GM19328 (cell line): Measurements from ENCODE around the gene CREBBP.

Source experiments
- ATAC-seq: cut with Tn5 transposase; IDR thresholded peaks from one replicate; pipeline ENCODE4 v1.9.1; 2021; ENCODE audit warnings: mild to moderate bottlenecking, moderate library complexity; ENCODE audit not compliant: unreplicated experiment

The CREBBP gene

DNA sequence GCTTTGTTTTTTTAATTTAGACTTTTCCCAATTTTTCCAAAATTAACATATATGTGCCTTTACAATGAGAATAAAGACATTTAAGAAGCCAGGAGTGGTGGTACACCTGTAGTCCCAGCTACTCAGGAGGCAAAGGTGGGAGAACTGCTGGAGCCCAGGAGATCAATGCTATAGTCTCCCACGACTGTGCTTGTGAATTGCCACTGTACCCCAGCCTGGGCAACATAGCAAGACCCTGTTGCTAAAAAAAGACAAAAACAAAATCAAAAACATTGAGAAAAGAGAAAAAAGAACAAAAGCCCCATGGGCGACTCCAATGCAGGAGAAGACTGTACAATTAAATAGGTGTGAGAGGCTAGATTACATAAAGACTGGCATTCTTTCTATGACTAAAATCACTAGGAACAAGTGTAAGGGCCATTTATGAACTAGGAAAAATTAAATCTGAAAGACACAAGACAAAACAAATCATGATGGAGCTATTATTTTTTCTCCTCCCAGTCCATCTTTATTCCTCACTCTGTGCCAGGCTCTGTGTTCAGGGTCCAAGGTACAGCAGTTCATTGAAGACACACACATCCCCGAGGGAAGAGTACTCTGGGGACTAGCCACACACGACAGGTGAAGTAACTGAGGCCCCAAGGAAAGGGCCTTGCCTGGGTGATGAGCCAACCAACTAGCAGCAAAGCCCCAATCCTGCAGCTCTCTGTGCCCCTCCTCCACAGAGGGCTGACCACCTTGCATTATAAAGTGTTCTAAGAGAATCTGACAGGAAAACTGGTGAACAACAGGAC, 79.8 kb downstream of the CREBBP start:
- no peak for ATAC-seq

DNA sequence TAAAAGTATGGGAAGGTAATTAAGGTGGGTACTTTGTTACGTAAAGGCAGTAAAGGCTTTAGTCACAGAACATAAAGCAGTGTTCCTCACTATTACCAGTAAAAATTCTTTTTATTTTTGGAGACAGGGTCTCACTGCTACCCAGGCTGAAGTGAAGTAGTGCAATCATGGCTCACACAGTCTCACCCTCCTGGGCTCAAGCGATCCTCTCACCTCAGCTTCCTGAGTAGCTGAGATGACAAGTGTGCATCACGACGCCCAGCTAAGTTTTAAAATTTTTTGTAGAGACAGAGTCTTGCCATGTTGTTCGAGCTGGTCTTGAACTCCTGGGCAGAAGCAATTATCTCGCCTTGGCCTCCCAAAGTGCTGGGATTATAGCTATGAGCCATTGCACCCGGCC, 80.5 kb downstream of the CREBBP start:
- no peak for ATAC-seq

DNA sequence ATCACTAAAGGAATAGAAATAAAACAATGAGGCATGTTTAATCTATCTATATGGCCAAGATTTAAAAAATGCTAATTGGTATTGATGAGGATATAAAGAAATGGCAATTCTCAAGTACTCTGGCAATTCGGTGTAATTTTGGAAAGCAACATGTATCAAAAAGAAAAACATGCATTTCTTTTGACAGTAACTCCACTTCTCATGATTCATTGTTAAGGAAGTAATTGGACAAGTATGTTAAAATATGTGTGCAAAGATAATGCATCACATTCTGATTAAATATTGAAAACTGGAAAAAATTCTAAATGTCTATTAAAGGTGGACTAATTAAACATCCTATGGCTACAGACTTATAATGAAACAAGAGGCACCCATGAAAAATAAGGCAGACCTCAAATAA, 81.2 kb downstream of the CREBBP start:
- ATAC-seq: no peak

DNA sequence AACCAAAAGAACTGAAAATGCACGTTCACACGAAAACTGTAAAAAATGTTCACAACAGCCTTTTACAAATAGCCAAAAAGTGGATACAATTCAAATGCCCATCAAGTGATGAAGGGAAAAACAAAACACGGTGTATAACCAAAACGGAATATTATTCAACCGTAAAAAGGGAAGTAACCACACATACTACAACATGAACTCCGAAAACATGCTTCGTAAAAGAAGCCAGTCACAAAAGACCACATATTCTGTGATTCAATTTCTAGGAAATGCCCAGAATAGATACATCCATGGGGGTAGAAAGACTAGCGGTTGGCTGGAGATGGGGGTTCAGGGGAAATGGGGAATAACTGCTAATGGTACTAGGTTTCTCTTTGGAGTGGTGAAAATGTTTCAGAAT, 81.7 kb downstream of the CREBBP start:
- no peak for ATAC-seq

DNA sequence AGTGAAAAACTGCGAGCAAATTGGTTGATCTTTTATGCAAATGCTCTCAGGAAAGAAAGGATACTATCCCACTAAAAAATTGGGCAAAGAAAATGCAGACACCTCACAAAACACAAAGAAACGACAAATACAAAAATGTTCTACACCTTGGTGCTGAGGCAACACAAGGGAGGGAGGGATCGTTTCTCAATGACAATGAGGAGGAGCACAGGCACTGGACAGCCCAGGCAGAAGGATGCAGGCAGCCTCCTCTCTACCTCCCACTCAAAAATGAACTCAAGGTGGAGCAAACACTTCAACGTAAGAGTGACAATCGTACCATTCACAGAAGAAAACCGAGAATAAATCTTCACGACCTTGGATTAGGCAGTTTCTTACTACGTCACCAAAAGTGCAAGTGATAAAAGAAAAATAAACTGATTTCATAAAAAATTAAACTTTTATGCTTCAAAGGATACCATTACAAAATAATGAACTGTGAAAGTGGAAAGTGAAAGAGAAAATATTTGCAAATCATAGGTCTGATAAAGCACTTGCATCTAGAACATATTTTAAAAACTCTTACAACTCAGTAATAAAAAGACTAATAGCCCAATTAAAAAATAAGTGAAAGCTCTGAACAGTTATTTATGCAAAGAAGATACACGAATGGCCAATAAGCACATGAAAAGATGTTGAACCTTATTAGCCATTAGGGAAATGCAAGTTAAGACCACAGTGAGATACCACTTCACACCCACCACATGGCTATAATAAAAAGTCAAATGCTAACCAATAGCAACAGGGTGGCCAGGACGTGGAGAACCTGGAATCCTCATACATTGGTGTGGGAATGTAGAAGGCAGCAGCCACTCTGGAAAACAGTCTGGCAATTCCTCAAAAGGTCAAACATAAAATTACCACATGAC, 82.4 kb downstream of the CREBBP start:
- no peak for ATAC-seq

DNA sequence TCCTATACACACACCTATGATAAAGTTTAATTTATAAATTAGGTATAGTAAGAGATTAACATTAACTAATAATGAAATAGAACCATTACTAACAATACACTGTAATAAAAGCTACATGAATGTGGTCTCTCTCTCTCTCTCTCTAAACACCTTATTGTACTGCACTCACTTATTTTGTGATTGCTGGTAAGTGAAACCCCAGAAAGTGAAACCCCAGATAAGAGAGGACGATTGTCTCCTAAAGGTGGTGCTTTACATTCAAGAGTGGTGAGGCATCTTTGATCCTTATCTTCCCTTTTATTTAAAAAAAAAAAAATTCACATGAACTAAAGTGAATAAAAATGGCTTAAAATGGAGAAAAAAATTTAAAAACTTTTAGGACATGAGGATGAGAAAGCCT, 83.0 kb downstream of the CREBBP start:
- ATAC-seq: no peak

DNA sequence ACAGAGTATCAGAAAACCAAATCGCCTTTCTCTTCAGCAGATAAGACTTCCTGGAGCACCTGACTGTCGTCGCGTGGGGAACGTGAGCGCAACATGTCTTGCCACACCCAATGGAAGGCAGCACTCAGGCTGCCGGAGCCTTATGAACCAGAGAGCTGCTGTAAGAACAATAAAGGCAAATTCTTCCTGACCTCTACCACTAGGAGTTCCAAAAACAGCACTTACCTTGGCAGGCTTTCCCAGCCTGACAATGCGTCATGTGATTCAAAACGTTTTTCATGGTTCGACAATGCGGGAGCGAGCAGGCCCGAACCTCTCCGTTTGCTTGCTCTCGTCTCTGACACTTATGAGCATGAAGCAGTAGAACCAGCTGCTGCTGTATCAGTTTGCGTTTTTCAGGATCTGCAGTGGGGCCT, 87.3 kb downstream of the CREBBP start:
- ATAC-seq: no peak

DNA sequence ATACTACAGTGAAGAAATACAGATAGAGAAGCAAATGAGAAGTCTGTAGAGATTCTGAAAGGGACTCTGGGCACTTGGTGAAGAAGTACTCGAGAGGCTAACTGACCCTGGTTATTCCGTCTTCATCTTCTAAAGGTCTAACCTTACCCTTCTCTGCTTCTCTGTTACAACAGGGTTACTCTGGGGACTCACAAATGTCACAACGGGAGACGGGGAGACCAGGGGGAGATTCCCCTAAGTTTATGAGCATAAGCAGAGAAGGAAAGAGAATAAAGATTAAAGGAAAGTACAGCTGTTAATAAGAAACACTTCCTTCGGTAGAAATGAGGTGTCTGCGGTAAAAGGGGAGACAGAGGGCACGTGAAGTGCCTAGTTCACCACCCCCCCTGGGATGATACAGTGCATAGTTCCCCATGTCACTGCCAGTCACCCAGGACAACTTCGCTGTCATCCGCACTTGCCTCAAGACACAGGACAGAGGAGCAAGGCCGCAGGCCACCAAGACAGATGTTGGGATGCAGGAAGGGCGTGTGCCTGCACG, 88.0 kb downstream of the CREBBP start:
- ATAC-seq: no peak

DNA sequence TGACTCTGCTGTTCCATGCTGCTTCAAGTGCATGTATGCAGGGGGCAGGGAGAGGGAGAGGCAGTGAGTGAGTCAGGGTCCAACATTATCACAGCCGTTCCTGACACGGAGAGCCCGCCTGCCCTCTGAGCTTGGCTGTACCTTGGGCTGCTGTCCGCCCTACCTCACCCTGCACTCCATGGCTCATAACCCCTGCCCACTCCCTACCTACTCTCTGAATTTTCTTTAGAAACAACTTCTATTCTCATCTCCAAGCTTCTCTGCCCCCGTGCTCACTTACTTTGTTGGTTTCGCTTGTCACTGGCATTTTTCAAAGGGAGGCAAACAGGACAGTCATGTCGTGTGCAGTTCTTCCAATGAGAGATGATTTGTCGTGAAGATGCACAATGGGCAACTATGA, 88.8 kb downstream of the CREBBP start:
- ATAC-seq: no peak

DNA sequence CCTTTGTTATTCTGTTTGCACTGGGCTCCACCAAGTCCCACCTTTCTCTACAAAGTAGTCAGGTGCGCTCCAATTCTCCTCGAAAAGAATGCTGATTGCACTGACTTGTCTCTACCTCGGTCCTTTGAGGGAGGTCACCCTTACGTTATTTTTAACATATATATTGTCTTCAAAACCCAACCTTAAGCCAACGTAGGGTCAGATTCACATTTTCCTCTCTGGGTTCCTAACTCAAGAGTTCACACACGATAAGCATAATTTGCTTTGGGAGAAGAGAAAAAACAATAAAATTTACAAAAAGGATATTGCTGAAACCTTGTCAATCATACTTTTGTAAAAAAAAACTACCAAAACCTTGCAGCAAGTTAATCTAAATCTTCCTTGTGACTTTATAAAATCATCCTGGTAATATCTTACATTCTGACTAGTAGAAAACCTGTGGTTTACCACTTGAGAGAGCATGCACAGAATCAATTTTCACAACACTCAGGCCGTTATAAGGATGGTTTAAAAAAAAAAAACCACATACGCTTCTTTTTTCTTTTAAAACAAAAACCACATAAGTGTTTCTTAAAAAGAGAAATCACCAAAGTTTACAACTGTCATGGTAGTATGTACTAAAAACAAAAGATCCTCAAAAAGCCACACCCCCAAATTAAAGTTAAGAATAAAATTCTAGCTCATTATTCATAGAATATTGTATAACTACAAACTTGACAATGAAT, 91.0 kb downstream of the CREBBP start:
- ATAC-seq: no peak

DNA sequence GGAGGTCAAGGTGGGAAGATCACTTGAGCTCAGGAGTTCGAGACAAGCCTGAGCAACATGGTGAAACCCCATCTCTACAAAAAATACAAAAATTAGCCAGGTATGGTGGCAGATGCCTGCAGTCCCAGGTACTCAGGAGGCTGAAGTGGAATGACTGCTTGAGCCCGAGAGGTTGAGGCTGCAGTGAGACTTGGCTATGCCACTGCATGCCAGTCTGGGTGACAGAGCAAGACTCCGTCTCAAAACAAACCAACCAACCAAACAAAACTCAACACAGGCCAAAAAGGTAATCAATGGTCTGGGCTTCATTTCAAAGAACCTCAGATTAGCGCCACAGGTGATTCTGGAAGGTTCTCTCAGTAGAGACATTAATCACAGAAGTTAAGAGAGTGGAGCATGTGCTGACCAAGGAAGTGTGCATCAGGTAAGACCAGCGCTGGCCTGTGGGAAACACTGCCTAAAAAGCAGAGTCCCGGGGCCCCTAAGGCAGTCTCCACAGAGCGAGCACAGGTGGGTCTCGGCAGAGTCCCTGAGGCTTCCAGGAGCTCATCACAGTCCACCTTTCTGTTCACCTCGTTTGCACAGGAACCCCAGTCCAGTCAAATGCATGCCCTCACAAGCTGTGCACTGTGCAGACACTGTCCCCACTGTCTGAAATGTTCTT, 91.7 kb downstream of the CREBBP start:
- ATAC-seq: no peak

DNA sequence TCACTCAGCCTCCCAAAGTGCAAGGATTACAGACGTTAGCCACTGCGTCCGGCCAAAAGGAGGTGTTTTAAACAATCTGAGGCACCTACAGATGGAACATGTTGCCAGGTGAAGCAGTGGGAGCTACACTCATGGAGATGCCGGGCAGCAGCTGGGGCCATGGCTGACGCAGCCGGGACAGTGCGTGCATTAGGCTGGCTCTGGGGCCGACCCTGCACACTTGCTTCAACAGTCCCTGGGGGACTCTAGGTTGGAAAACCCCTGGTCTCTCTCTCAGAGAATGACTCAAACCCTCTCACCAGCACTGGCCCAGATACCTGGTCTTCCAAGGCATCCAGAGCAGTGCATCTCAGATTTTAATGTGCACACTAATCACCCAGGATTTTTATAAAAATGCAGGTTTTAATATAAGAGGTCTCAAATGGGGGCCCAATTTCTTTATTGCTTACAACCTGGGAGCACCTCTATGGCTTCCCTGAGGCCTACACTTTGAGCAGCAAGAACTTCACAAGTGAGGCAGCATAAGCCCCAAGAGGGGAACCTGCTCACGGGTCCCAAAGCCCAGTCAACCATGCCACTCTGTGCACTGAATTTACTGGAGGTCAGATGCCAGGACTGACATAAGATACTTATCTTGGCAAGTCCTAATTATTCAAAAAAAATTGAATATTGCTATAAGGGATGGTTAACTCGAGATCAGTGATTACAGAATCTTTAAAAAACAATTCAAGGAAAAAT, 92.4 kb downstream of the CREBBP start:
- no peak for ATAC-seq

DNA sequence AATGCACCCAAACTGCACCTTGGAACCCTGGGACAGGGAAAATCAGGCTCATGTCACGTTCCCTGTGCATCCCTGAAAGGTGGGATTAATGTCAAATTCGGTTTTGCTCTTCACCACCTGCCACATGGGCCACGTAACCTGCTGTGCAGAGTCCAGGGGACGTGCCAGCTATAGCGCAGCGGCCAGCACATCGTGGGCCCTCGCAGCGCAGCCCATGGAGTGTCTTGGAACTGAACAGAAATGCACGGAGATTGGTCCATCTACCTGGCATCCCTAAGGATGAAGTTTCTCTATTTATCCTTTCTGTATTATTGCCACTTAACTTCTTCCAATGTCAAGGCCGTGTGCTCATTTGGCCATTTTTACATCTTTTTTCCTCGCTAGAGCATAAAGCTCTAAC, 95.1 kb downstream of the CREBBP start:
- ATAC-seq: no peak

DNA sequence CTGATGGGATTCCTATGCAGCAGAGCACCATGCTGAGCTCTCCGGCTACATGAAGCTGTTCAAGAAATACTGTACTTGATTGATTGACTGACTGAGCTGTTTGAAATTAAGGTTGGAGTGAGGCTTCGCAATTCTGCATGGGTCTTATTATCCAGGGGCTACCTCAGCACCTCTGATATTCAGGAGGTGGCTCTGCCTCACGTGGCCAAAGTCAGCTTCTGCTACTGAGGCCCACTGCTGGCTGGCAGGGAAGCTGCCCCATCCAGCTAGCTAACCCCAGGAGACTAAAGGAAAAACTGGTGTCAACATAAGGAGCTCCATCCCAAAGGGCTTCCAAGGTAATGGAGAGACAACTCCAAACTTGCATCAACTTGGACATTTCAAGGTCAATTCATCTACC, 97.0 kb downstream of the CREBBP start:
- ATAC-seq: no peak

DNA sequence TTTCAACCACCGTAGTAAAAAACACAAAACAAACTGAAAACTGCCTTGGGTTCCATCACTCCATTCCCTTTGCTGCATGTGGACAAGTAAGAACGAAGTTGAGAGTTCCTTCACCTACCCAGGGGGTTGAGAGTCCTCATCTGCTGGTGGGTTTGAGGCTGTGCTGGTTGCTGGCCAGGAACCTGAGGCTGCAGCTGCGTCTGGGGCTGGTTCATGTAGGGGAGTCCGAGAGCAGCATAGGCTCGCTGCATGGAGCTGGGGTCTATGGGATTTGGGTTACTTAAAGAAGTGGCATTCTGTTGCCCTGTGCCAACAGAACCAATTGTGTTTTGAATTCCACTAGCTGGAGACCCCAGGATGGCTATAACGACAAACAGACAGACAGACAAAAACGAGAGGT, 97.9 kb downstream of the CREBBP start:
- no peak for ATAC-seq

DNA sequence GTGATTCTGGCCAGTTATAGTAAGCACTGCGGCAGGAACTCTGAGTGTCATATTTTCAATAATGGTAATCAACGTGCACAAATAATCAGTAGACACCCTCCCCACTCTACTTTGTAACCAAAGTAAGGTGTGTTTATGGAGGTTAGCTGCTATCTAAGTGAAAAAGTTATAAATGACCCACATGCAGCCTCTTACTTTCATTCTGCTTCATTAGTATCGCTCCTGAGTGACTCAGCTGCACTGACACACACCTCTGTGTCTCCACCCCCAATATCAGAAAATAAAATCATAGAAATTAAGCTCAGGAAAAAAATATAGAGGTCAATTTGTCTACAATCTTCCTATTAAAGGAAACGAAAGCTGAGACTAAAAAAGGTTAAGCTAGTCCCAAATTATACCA, 99.1 kb downstream of the CREBBP start:
- no peak for ATAC-seq

DNA sequence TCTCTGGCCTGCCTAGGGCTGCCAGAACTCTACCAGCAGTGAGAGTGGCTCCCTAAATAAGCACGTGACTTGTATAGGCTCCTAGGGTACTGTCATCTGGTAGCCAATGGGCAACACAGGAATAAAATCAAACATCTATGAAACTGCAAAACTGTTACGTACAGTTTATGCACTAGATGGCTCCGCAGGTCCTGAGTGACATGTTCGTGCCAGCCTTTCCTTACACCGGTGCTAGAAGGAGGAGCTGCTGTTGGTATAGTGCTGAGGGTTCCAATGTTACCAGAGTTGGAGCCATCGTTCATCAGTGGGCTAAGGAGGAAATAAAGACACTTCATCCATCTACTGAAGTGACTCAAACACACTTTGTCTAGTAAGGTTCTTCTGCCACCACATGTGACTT, 99.9 kb downstream of the CREBBP start:
- no peak for ATAC-seq

DNA sequence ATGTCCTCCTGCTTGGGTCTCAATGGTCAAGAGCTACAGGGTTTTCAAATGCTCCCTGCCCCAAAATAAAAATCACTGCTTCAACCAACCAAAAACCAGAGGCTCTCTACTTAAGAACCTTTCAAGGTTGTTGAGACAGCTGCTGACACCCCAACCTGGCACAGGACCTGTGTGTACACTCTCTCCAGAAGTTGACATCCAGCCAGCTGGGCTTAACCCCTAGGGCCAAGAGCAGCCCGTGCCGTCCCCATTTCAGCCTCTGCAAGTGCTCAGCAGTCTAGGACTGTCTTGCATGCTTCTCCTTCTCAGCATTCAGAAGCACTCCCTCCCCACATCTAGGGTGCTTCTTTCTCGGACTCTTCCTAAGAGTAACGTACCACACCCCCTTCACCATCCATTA, 104.2 kb downstream of the CREBBP start:
- no peak for ATAC-seq

DNA sequence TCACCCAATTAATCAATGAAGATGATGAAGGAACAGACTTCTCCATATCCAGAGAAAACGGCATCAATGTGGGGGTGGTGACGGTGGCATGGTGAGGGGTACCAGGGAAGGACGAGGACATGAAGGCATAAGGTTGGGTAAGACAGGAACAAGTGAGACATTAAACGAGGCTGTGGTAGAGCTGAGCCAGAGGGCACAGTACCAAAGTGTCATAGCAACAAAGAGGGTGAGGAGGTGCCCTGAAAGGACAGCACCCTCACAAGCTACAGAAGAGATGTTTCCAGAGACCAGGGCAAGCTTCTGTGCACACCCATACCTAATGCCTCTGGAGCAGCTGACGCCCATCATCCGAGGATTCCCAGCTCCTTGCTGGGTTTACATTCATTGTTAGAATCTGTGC, 105.7 kb downstream of the CREBBP start:
- ATAC-seq: no peak

DNA sequence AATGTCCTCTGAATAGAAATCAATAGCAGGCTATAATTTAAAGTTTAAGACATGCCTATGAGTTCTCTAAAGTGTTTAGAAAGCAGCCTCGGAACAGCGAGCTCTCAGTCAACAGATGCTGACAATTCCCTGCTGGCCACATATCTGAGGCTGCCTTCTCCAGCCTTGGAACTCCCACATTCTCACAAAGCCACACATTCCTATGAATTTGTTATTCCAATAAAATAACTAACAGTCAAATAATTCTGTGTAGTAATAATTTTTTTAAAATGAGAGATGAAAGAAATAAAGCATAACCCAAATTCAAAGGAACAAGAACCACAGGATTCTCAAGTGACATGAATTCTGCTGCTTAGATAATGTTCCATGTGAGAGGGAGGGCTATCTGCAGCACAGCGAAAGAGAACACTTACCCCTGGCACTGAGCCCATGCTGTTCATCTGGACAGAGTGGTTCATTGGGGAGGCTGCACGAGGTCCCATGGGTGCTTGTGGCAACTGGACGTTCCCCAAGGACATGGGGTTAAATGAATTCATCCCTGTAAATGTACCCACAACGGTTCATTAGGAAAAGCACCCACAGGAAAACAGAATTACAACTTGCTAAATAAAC, 106.3 kb downstream of the CREBBP start:
- no peak for ATAC-seq
